ENCODE measurements around the gene VEZT.

The VEZT gene

DNA sequence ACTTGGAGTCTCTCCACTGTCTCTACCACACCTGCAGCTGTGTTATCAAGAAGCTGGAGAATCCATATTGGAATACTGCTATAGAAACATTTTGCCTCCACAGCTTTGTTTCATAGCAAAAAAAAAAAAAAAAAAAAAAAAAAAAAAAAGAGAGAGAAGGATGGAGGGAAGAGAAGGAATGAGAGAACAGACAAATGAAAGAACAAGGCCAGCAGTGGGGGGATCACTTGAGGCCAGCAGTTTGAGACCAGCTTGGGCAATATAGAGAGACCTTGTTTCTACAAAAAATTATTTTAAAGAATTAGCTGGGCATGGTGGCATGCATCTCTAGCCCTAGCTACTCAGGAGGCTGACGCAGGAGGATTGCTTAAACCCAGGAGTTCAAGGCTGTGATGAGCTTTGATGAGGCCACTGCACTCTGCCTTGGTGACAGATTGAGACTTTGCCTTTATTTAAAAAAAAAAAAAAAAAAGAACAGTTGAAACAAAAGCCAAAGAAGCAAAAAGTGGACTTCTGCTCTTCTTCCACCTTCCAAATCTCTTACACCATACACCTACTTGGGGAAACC is 8.1 kb downstream of the VEZT start:
- no peak for TF ChIP-seq TAF1 (IDR thresholded peaks at IDR 0.05; ENCODE audit: borderline replicate concordance, insufficient read depth, low read length)
- TF ChIP-seq SIN3A (IDR thresholded peaks at IDR 0.05; ENCODE audit: borderline replicate concordance, insufficient read depth, low read length) = no peak
- TF ChIP-seq POLR2AphosphoS5 (IDR thresholded peaks at IDR 0.05; ENCODE audit: low read depth, low read length) = no peak
- TF ChIP-seq FOXP2 (optimal IDR thresholded peaks at IDR 0.05; ENCODE audit: borderline replicate concordance, extremely low read depth, extremely low read length, insufficient read depth) = no peak
- TF ChIP-seq, protein P1, sequence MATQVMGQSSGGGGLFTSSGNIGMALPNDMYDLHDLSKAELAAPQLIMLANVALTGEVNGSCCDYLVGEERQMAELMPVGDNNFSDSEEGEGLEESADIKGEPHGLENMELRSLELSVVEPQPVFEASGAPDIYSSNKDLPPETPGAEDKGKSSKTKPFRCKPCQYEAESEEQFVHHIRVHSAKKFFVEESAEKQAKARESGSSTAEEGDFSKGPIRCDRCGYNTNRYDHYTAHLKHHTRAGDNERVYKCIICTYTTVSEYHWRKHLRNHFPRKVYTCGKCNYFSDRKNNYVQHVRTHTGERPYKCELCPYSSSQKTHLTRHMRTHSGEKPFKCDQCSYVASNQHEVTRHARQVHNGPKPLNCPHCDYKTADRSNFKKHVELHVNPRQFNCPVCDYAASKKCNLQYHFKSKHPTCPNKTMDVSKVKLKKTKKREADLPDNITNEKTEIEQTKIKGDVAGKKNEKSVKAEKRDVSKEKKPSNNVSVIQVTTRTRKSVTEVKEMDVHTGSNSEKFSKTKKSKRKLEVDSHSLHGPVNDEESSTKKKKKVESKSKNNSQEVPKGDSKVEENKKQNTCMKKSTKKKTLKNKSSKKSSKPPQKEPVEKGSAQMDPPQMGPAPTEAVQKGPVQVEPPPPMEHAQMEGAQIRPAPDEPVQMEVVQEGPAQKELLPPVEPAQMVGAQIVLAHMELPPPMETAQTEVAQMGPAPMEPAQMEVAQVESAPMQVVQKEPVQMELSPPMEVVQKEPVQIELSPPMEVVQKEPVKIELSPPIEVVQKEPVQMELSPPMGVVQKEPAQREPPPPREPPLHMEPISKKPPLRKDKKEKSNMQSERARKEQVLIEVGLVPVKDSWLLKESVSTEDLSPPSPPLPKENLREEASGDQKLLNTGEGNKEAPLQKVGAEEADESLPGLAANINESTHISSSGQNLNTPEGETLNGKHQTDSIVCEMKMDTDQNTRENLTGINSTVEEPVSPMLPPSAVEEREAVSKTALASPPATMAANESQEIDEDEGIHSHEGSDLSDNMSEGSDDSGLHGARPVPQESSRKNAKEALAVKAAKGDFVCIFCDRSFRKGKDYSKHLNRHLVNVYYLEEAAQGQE (IDR thresholded peaks at IDR 0.05; ENCODE audit: insufficient read depth in 1 of 2, low read depth in 2 of 2, low read length in 2 of 2) = no peak

DNA sequence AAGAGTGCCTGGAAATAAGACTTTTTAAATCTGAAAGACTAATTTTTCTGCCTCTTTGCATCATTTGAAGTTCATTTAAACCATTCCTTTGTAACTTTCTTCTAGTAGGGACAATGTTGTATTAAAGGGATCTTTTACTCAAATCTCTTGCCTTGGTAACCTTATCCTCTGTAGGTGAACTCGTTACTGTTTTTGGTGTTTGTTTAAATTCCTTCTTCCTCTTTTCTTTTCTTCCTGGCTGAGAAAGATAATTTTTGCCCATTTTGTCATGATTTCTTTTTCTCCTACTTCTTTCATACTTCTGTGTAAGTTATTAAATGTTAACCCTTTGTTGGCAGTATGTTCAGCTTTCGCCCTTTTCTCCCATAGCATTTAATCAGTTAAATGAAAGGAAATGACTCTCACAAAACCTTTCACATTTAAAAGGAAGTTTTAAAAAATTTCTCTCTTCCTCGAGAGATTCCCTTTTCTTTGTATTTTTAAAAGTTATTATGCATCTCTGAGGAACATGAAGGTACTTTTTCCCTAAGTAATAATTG is 10.3 kb downstream of the VEZT start:
- TF ChIP-seq TAF1 (IDR thresholded peaks at IDR 0.05; ENCODE audit: borderline replicate concordance, insufficient read depth, low read length) (no peak), POLR2AphosphoS5 (IDR thresholded peaks at IDR 0.05; ENCODE audit: low read depth, low read length) (no peak), FOXP2 (optimal IDR thresholded peaks at IDR 0.05; ENCODE audit: borderline replicate concordance, extremely low read depth, extremely low read length, insufficient read depth) (no peak), SIN3A (IDR thresholded peaks at IDR 0.05; ENCODE audit: borderline replicate concordance, insufficient read depth, low read length) (no peak)
- TF ChIP-seq, protein P1 (IDR thresholded peaks at IDR 0.05; ENCODE audit: insufficient read depth in 1 of 2, low read depth in 2 of 2, low read length in 2 of 2) = no peak

DNA sequence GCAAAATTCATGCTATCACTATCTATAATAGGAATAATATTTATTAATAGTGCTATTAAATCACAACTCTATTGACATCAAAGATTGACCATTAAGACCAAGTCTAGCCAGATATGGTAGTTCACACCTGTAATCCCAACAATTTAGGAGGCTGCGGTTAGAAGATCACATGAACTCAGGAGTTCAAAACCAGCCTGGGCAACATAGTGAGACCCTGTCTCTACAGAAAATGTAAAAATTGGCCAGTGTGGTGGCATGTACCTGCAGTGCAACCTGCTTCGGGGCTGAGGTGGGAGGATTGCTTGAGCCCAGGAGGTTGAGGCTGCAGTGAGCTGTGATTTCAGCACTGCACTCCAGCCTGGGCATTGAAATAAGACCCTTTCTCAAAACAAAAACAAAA is 11.0 kb downstream of the VEZT start:
- TF ChIP-seq SIN3A (IDR thresholded peaks at IDR 0.05; ENCODE audit: borderline replicate concordance, insufficient read depth, low read length) = no peak
- no peak for TF ChIP-seq POLR2AphosphoS5 (IDR thresholded peaks at IDR 0.05; ENCODE audit: low read depth, low read length)
- TF ChIP-seq TAF1 (IDR thresholded peaks at IDR 0.05; ENCODE audit: borderline replicate concordance, insufficient read depth, low read length) = no peak
- TF ChIP-seq, protein P1 (IDR thresholded peaks at IDR 0.05; ENCODE audit: insufficient read depth in 1 of 2, low read depth in 2 of 2, low read length in 2 of 2) = no peak
- TF ChIP-seq FOXP2 (optimal IDR thresholded peaks at IDR 0.05; ENCODE audit: borderline replicate concordance, extremely low read depth, extremely low read length, insufficient read depth) = no peak

DNA sequence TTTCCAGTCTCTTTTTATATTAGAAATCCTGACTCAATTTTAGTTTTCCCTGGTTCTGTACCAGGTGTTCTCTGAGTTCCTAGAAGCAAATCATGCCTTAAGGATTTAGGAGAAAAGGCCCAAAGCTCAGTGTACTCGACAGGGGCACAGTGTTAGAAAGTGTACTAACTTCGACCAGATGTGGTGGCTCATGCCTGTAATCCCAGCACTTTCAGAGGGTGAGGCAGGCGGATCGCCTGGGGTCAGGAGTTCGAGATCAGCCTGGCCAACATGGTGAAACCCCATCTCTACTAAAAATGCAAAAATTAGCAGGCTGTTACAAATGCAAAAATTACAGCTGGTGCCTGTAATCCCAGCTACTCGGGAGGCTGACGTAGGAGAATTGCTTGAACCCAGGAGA is 12.0 kb downstream of the VEZT start:
- no peak for TF ChIP-seq POLR2AphosphoS5 (IDR thresholded peaks at IDR 0.05; ENCODE audit: low read depth, low read length)

DNA sequence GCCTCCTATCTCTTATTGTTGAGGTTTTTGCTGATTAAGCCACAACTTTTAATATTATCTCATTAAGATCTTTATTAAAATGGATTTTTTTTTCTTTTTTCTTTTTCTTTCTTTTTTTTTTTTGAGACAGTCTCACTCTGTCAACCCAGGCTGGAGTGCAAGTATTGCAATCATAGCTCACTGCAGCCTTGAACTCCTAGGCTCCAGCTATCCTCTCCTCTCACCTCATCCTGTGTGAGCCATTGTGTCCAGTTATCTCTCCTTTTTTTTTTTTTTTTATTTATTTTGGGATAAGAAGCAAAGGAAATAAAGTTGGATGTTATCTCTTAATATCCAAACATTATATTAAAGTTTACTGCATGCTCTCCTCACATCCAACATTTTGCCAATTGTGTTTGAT is 12.7 kb downstream of the VEZT start:
- TF ChIP-seq SIN3A (IDR thresholded peaks at IDR 0.05; ENCODE audit: borderline replicate concordance, insufficient read depth, low read length) (no peak), TAF1 (IDR thresholded peaks at IDR 0.05; ENCODE audit: borderline replicate concordance, insufficient read depth, low read length) (no peak), POLR2AphosphoS5 (IDR thresholded peaks at IDR 0.05; ENCODE audit: low read depth, low read length) (no peak), FOXP2 (optimal IDR thresholded peaks at IDR 0.05; ENCODE audit: borderline replicate concordance, extremely low read depth, extremely low read length, insufficient read depth) (no peak)
- TF ChIP-seq, protein P1 (IDR thresholded peaks at IDR 0.05; ENCODE audit: insufficient read depth in 1 of 2, low read depth in 2 of 2, low read length in 2 of 2) = no peak

Measured in PFSK-1 (cell line).